SK-N-DZ (cell line): ENCODE results near the gene SNAI1.
"Not testable (repeated sequence)": the region's sequence is repeated elsewhere in the genome, so short reads cannot be mapped to it uniquely, and the experiment has no call there.

ENCODE experiments used
- DNase-seq: peaks from one replicate; pipeline ENCODE4 v3.0.0-alpha.2; 2015; ENCODE audit warnings: low spot score

Gene SNAI1

GRCh38 chr20:49986049-49986448, 3.3 kb downstream of the SNAI1 start:
- DNase-seq: no peak

- DNase-seq: no peak
Measured at GRCh38 chr20:49987015-49987867, 4.5 kb downstream of the SNAI1 start.

- no peak for DNase-seq
Measured at GRCh38 chr20:49987868-49988690, 5.3 kb downstream of the SNAI1 start.

GRCh38 chr20:49989234-49990065, 6.7 kb downstream of the SNAI1 start:
- DNase-seq: no peak

- no peak for DNase-seq
Measured at GRCh38 chr20:49990271-49990720, 7.5 kb downstream of the SNAI1 start.

GRCh38 chr20:49993301-49993751, 10.5 kb downstream of the SNAI1 start:
- no peak for DNase-seq

- no peak for DNase-seq
Measured at GRCh38 chr20:49995586-49995985, 12.8 kb downstream of the SNAI1 start.

- DNase-seq: not testable (repeated sequence)
Measured at GRCh38 chr20:49998478-49999188, 15.9 kb downstream of the SNAI1 start.

- no peak for DNase-seq
Measured at GRCh38 chr20:49999329-49999728, 16.5 kb downstream of the SNAI1 start.

GRCh38 chr20:50000548-50001222, 17.9 kb downstream of the SNAI1 start:
- DNase-seq: not testable (repeated sequence)

GRCh38 chr20:50001784-50002311, 19.1 kb downstream of the SNAI1 start:
- no peak for DNase-seq

- no peak for DNase-seq
Measured at GRCh38 chr20:50003253-50003656, 20.5 kb downstream of the SNAI1 start.

GRCh38 chr20:50004229-50004628, 21.4 kb downstream of the SNAI1 start:
- no peak for DNase-seq

- DNase-seq: no peak
Measured at GRCh38 chr20:50005471-50005981, 22.7 kb downstream of the SNAI1 start.

GRCh38 chr20:50007369-50007768, 24.6 kb downstream of the SNAI1 start:
- DNase-seq: no peak

- DNase-seq: no peak
Measured at GRCh38 chr20:50008007-50008406, 25.2 kb downstream of the SNAI1 start.

GRCh38 chr20:50009521-50010454, 27.0 kb downstream of the SNAI1 start:
- no peak for DNase-seq

GRCh38 chr20:50011597-50011996, 28.8 kb downstream of the SNAI1 start:
- not testable (repeated sequence) for DNase-seq
